Natural killer cell (primary cell): ENCODE results near the gene USP10. TPM values are rescaled to one million over a fixed set of nuclear protein-coding genes. Genes with fewer than 3 reads are reported as not detected.
A peak's percentile ranks its signal among the peaks of the same experiment; 100 is the strongest.

Experiments
- ATAC-seq, 3 donors: fragments of 150-1000 bp in 2 of 3; fragments of 200-7000 bp in 1 of 3; cut with Tn5 transposase; 1 replicate in 1 of 3; 2 replicates in 2 of 3; pipeline ENCODE4 v1.10.0; 2021; ENCODE audit warnings: mild to moderate bottlenecking in 2 of 3, moderate library complexity in 2 of 3
- DNase-seq, 2 donors: peaks; one replicate each; pipeline versions ENCODE4 v3.0.0 to v3.0.0-alpha.2; 2013 to 2021; ENCODE audit warnings: mixed read lengths in 1 of 2
- H3K27ac ChIP-seq: one replicate; pipeline ENCODE4 v1.5.1; 2013; ENCODE audit warnings: mild to moderate bottlenecking, low read length
- H3K27me3 ChIP-seq: one replicate; pipeline ENCODE4 v1.6.1; 2013; ENCODE audit warnings: low read length; ENCODE audit not compliant: control insufficient read depth, insufficient read depth
- H3K36me3 ChIP-seq: one replicate; pipeline ENCODE4 v1.6.1; 2013; ENCODE audit warnings: low read length; ENCODE audit not compliant: control insufficient read depth, insufficient read depth
- H3K4me1 ChIP-seq: one replicate; pipeline ENCODE4 v1.6.1; 2013; ENCODE audit warnings: low read length; ENCODE audit not compliant: control insufficient read depth, insufficient read depth
- H3K4me3 ChIP-seq: one replicate; pipeline ENCODE4 v1.5.1; 2013; ENCODE audit warnings: low read length
- H3K9me3 ChIP-seq: one replicate; pipeline ENCODE4 v1.6.1; 2013; ENCODE audit warnings: low read length; ENCODE audit not compliant: control insufficient read depth, insufficient read depth
- H3K27ac Mint-ChIP-seq, 2 donors: one replicate each; pipeline ENCODE4 v1.8.0; 2022; ENCODE audit warnings: mild to moderate bottlenecking in 2 of 2, mixed read lengths in 2 of 2, moderate library complexity in 1 of 2
- H3K27me3 Mint-ChIP-seq, 2 donors: one replicate each; pipeline ENCODE4 v1.8.0; 2022; ENCODE audit warnings: low read depth in 2 of 2, mixed read lengths in 2 of 2
- H3K36me3 Mint-ChIP-seq: one replicate; pipeline ENCODE4 v1.8.0; 2022; ENCODE audit warnings: mixed read lengths
- H3K4me1 Mint-ChIP-seq, 2 donors: one replicate each; pipeline ENCODE4 v1.8.0; 2022; ENCODE audit warnings: mixed read lengths in 2 of 2
- H3K4me3 Mint-ChIP-seq: one replicate; pipeline ENCODE4 v1.8.0; 2022; ENCODE audit warnings: mild to moderate bottlenecking, moderate library complexity, mixed read lengths
- H3K9me3 Mint-ChIP-seq, 2 donors: one replicate each; pipeline ENCODE4 v1.8.0; 2022; ENCODE audit warnings: mixed read lengths in 2 of 2
- CTCF ChIP-seq: fragments of 200-600 bp; IDR thresholded peaks from one replicate; pipeline ENCODE4 v1.8.0; 2022; ENCODE audit warnings: antibody characterized with exemption
- WGBS: methylation state at CpG from one replicate; pipeline ENCODE4 v1.1.7; 2013; ENCODE audit warnings: missing lambda C conversion rate; ENCODE audit not compliant: insufficient coverage; 5-methylcytosine and 5-hydroxymethylcytosine counted together
- intact Hi-C: fragments of 100-400 bp; cut with micrococcal nuclease; formaldehyde crosslinking; loops from one replicate; pipeline ENCODE4 v1.14.2; 2022
- total RNA-seq, 4 donors: library from RNA; stranded (reverse); fragments of 120-200 nt in 1 of 4; gene quantifications; one replicate each; pipeline versions ENCODE4 v1.2.3 to v1.2.4, GENCODE V29; 2013 to 2022

Gene USP10
- total RNA-seq, 3 donors from 2014 or later (not counting 1 experiment from before 2014, with no cell fraction given) = 78.4 to 103 (median 100) TPM

- H3K9me3 ChIP-seq = no peaks in the 10 kb centered on the region
- H3K9me3 Mint-ChIP-seq = no peaks in the 10 kb centered on the region
- intact Hi-C loops = no loop called here
- DNase-seq = no peak
- no peak for TF ChIP-seq CTCF
- no peaks in the 10 kb centered on the region for H3K27me3 ChIP-seq
- no peak overlapping the region for H3K4me3 ChIP-seq
- no peaks in the 10 kb centered on the region for H3K27me3 Mint-ChIP-seq
- H3K4me1 Mint-ChIP-seq = peaks cover 64 to 70% of the 10 kb centered on the region in 2 donors
- WGBS = 89% methylated on average over 11 of the region's 11 CpGs
- H3K4me1 ChIP-seq = peaks cover 14% of the 10 kb centered on the region
- H3K4me3 Mint-ChIP-seq = no peak overlapping the region
- ATAC-seq = no peak
- H3K27ac Mint-ChIP-seq = no peak overlapping the region
- H3K36me3 Mint-ChIP-seq = no peaks in the 10 kb centered on the region
- H3K36me3 ChIP-seq = no peaks in the 10 kb centered on the region
- H3K27ac ChIP-seq = no peak overlapping the region
These were observed 10.9 kb downstream of the USP10 start for GRCh38 chr16:84710686-84711085.

GRCh38 chr16:84712138-84712671, 12.4 kb downstream of the USP10 start:
- no peaks in the 10 kb centered on the region for H3K36me3 ChIP-seq
- peak in 1 of 3 donors; percentile 10 for ATAC-seq
- intact Hi-C loops = no loop called here
- no peaks in the 10 kb centered on the region for H3K27me3 Mint-ChIP-seq
- H3K9me3 ChIP-seq = no peaks in the 10 kb centered on the region
- peaks cover 69 to 83% of the 10 kb centered on the region in 2 donors for H3K4me1 Mint-ChIP-seq
- peak overlapping the region in 1 of 2 donors; percentile 9 for H3K27ac Mint-ChIP-seq
- H3K4me3 Mint-ChIP-seq = no peak overlapping the region
- H3K9me3 Mint-ChIP-seq = no peaks in the 10 kb centered on the region
- peaks cover 14% of the 10 kb centered on the region for H3K4me1 ChIP-seq
- no peak overlapping the region for H3K4me3 ChIP-seq
- 94% methylated on average over 8 of the region's 8 CpGs for WGBS
- H3K27ac ChIP-seq = no peak overlapping the region
- no peak for DNase-seq
- H3K27me3 ChIP-seq = no peaks in the 10 kb centered on the region
- TF ChIP-seq CTCF = no peak
- no peaks in the 10 kb centered on the region for H3K36me3 Mint-ChIP-seq

GRCh38 chr16:84712801-84713775, 13.3 kb downstream of the USP10 start:
- no peak for TF ChIP-seq CTCF
- no peak for ATAC-seq
- 84% methylated on average over 11 of the region's 13 CpGs for WGBS
- Histone ChIP-seq H3K27ac (no peak overlapping the region), H3K27me3 (no peaks in the 10 kb centered on the region), H3K36me3 (no peaks in the 10 kb centered on the region), H3K4me1 (peaks cover 14% of the 10 kb centered on the region), H3K9me3 (no peaks in the 10 kb centered on the region), H3K4me3 (no peak overlapping the region)
- Mint-ChIP-seq H3K27ac (peak overlapping the region; percentile 9 to 35), H3K9me3 (no peaks in the 10 kb centered on the region), H3K36me3 (no peaks in the 10 kb centered on the region), H3K27me3 (no peaks in the 10 kb centered on the region), H3K4me1 (peaks cover 72 to 84% of the 10 kb centered on the region in 2 donors), H3K4me3 (no peak overlapping the region)
- DNase-seq = no peak
- intact Hi-C loops = no loop called here
